K562 (cell line): ENCODE measurements around the gene BBLN. TPM values are rescaled to one million over a fixed set of nuclear protein-coding genes. Genes with fewer than 3 reads are reported as not detected.

Source experiments
- ATAC-seq: fragments of 200-7000 bp; cut with Tn5 transposase; 3 replicates; pipeline ENCODE4 v1.9.1; 2020; ENCODE audit warnings: moderate library complexity
- BruUV-seq: library from RNA; stranded (reverse); fragments of 400-500 nt; replicated peaks from 2 replicates; lab custom pipeline; 2021; lab: Mats Ljungman, UMichigan
- CTCF ChIA-PET: fragments of 300-600 bp; formaldehyde crosslinking; extraction: SDS; loops from one replicate; lab custom pipeline; 2021; ENCODE audit warnings: low intra/inter-chr PET ratio; lab: Yijun Ruan, JAX
- POLR2A ChIA-PET: fragments of 300-600, 350-650 bp; sonication (Branson Sonifier 250); formaldehyde crosslinking; extraction: SDS; loops from one replicate; lab custom pipeline; 2021; ENCODE audit warnings: antibody characterized with exemption, inconsistent platforms; lab: Yijun Ruan, JAX
- DNase-seq, 4 experiments: peaks; one replicate each; pipeline versions ENCODE4 v3.0.0 to v3.0.0-alpha.2; 2011 to 2018; ENCODE audit warnings: low spot score in 3 of 4, mixed read lengths in 3 of 4; ENCODE audit errors: extremely low read depth in 1 of 4
- FAIRE-seq: peaks from 2 replicates; lab custom pipeline; 2011; peaks lifted over from hg19 to GRCh38; lab: Jason Lieb, UNC
- H2AFZ ChIP-seq: 2 replicates; pipeline ENCODE4 v1.6.0; 2011; ENCODE audit warnings: low read depth, low read length, control low read depth, inconsistent platforms
- H3K27ac ChIP-seq: fragments of 200-600 bp; 3 replicates; pipeline ENCODE4 v1.8.0; 2011; ENCODE audit warnings: low read depth, mild to moderate bottlenecking, control low read depth, inconsistent platforms, low read length, moderate library complexity, mixed read lengths; ENCODE audit errors: extremely low read depth
- H3K27me3 ChIP-seq, 2 experiments: fragments of 300-600 bp in 1 of 2; 2 replicates in 1 of 2; 3 replicates in 1 of 2; pipeline versions ENCODE4 v1.6.0 to v1.8.0; 2011; ENCODE audit warnings: inconsistent platforms in 2 of 2, low read length in 2 of 2, mild to moderate bottlenecking in 1 of 2, mixed read lengths in 1 of 2, moderate library complexity in 1 of 2; ENCODE audit not compliant: control insufficient read depth in 2 of 2, insufficient read depth in 2 of 2
- H3K36me3 ChIP-seq: fragments of 300-600 bp; 3 replicates; pipeline ENCODE4 v1.8.0; 2011; ENCODE audit warnings: mild to moderate bottlenecking, low read length, inconsistent platforms; ENCODE audit not compliant: control insufficient read depth, insufficient read depth
- H3K4me1 ChIP-seq, 2 experiments: fragments of 200-600 bp in 1 of 2; replicated peaks in 1 of 2; 2 replicates in 1 of 2; 3 replicates in 1 of 2; pipeline versions ENCODE4 v1.5.1 to v1.8.0; 2011; ENCODE audit warnings: inconsistent platforms in 2 of 2, low read length in 2 of 2, mild to moderate bottlenecking in 1 of 2, mixed read lengths in 1 of 2, moderate library complexity in 1 of 2; ENCODE audit not compliant: control insufficient read depth in 2 of 2, insufficient read depth in 2 of 2
- H3K4me2 ChIP-seq: 2 replicates; pipeline ENCODE4 v1.6.1; 2011; ENCODE audit warnings: low read length, control low read depth, inconsistent platforms, mixed read lengths; ENCODE audit not compliant: insufficient read depth
- H3K4me3 ChIP-seq: fragments of 200-600 bp; sonication (generic), shearing (Covaris generic); 2 replicates; pipeline ENCODE4 v1.5.1; 2016; ENCODE audit warnings: control low read depth, inconsistent platforms
- H3K79me2 ChIP-seq: fragments of 200-600 bp; 3 replicates; pipeline ENCODE4 v1.8.0; 2011; ENCODE audit warnings: low read length, inconsistent platforms; ENCODE audit not compliant: control insufficient read depth, insufficient read depth
- H3K9ac ChIP-seq, 2 experiments: 2 replicates each; pipeline versions ENCODE4 v1.6.0 to v1.6.1; 2011; ENCODE audit warnings: low read depth in 2 of 2, low read length in 2 of 2, control low read depth in 1 of 2, inconsistent platforms in 1 of 2, mild to moderate bottlenecking in 1 of 2, mixed read lengths in 1 of 2; ENCODE audit not compliant: insufficient read depth in 1 of 2
- H3K9me1 ChIP-seq: one replicate; pipeline ENCODE4 v1.6.0; 2011; ENCODE audit warnings: inconsistent platforms, mild to moderate bottlenecking, low read length, moderate library complexity; ENCODE audit not compliant: control insufficient read depth, insufficient read depth
- H3K9me3 ChIP-seq: replicated peaks from 2 replicates; pipeline ENCODE4 v1.5.1; 2011; ENCODE audit warnings: low read depth, low read length, inconsistent platforms; ENCODE audit not compliant: control insufficient read depth, insufficient read depth
- H4K20me1 ChIP-seq: replicated peaks from 2 replicates; pipeline ENCODE4 v1.6.1; 2011; ENCODE audit warnings: low read length, inconsistent platforms, mixed read lengths; ENCODE audit not compliant: control insufficient read depth, insufficient read depth
- BCOR ChIP-seq: fragments of 450-650 bp; IDR thresholded peaks from 2 replicates; pipeline ENCODE4 v1.6.1; 2016
- BRF1 ChIP-seq: IDR thresholded peaks from 3 replicates; pipeline ENCODE4 v1.6.1; 2011; ENCODE audit warnings: borderline replicate concordance, mild to moderate bottlenecking; ENCODE audit not compliant: insufficient read length; ENCODE audit errors: extremely low read depth
- CBX3 ChIP-seq, 2 experiments: IDR thresholded peaks; 1 replicate in 1 of 2; 2 replicates in 1 of 2; pipeline ENCODE4 v1.6.1; 2012; ENCODE audit warnings: inconsistent platforms in 2 of 2, low read length in 2 of 2, borderline replicate concordance in 1 of 2, control low read depth in 1 of 2
- CSDE1 ChIP-seq, 2 experiments: fragments of 450-650 bp; IDR thresholded peaks; 2 replicates each; pipeline ENCODE4 v1.6.1; 2016; ENCODE audit warnings: mild to moderate bottlenecking in 1 of 2
- MCM5 ChIP-seq: fragments of 450-650 bp; IDR thresholded peaks from 2 replicates; pipeline ENCODE4 v1.6.1; 2016; ENCODE audit warnings: low read depth
- TAF15 ChIP-seq: fragments of 200-400 bp; formaldehyde crosslinking; IDR thresholded peaks from 2 replicates; pipeline ENCODE4 v1.6.1; 2017; ENCODE audit warnings: mild to moderate bottlenecking, low read depth, low read length, moderate library complexity
- ZFP36 ChIP-seq: fragments of 150-350 bp; IDR thresholded peaks from 2 replicates; pipeline ENCODE4 v1.6.1; 2018; ENCODE audit warnings: low read length, low read depth; ENCODE audit not compliant: partially characterized antibody
- ZNF436 ChIP-seq: fragments of 250-450, 450-650 bp; sonication (Bioruptor Pico); formaldehyde crosslinking; IDR thresholded peaks from 2 replicates; pipeline ENCODE4 v1.7.0; 2020; ENCODE audit warnings: mild to moderate bottlenecking
- ZNF449 ChIP-seq: fragments of 250-450 bp; sonication (Bioruptor Pico); IDR thresholded peaks from 2 replicates; pipeline ENCODE4 v1.8.0; 2022; ENCODE audit warnings: moderate library complexity, mild to moderate bottlenecking, inconsistent platforms
- ZNF780A ChIP-seq: fragments of 250-450 bp; sonication (Bioruptor Pico); IDR thresholded peaks from 2 replicates; pipeline ENCODE4 v1.5.0; 2021; ENCODE audit warnings: mild to moderate bottlenecking
- WGBS: fragments of 100-300 bp; shearing (Covaris generic); methylation state at CpG from one replicate; pipeline ENCODE4 v1.1.6; 2016; ENCODE audit warnings: low coverage, mixed read lengths; ENCODE audit not compliant: insufficient coverage; ENCODE audit errors: missing lambda C conversion rate; 5-methylcytosine and 5-hydroxymethylcytosine counted together
- in situ Hi-C: fragments of 300-500 bp; cut with MboI; formaldehyde crosslinking; loops from 4 replicates; pipeline ENCODE4 v1.15.0; 2018; ENCODE audit warnings: inconsistent platforms, mixed read lengths
- intact Hi-C: fragments of 100-400 bp; cut with micrococcal nuclease; formaldehyde crosslinking; loops from 2 replicates; pipeline ENCODE4 v1.14.2; 2022
- polyA plus RNA-seq, 8 experiments: library from polyadenylated mRNA; depleted of rRNA in 4 of 8; stranded (reverse) in 5 of 8; unstranded in 3 of 8; fragments of >200 nt; fragmentation: Nextera tagmentation in 2 of 8; fragmentation: Illumina TruSeq in 1 of 8; extraction: Ambion mirVana in 2 of 8; extraction: Trizol in 1 of 8; gene quantifications; 2 replicates each; pipeline versions ENCODE4 v1.2.1 to v1.2.3, GENCODE V29; 2011 to 2014; ENCODE audit warnings: inconsistent platforms in 1 of 8, missing spikeins in 1 of 8
- total RNA-seq, 7 experiments: library from RNA; depleted of rRNA in 6 of 7; stranded (reverse); fragments of >200 nt in 6 of 7; fragmentation: Illumina TruSeq in 2 of 7; extraction: Trizol in 2 of 7; gene quantifications; 2 replicates each; pipeline versions ENCODE4 v1.2.1 to v1.2.3, GENCODE V29; 2011 to 2021; ENCODE audit warnings: low replicate concordance in 1 of 7

The BBLN gene
- total and polyA plus RNA-seq, 9 of the 15 experiments (the other 6 are each of a cell fraction or from before 2014, with no cell fraction given), result 4.2 to 331 (median 87.1) TPM

- peak; percentile 45 for TF ChIP-seq ZFP36
- no peak for TF ChIP-seq ZNF449 (CRISPR knock-in tag)
Measured at GRCh38 chr9:128166169-128166568, 6.1 kb downstream of the BBLN start (continued).

GRCh38 chr9:128167209-128167608 is 7.1 kb downstream of the BBLN start:
- BruUV-seq, result no TSS peak
- no peak overlapping the region for H3K4me2 ChIP-seq
- ATAC-seq, result no peak
- 97% methylated on average over 4 of the region's 4 CpGs for WGBS
- no peaks in the 10 kb centered on the region for H3K9me1 ChIP-seq
- in situ Hi-C loops (no loop called here), intact Hi-C loops (no loop called here)
- POLR2A ChIA-PET, result interaction anchor here (0.6 to 11.0 kb wide), 8 partner anchors 8 to 735 kb away, joined by 3 to 155 read pairs (median 4); no protein-coding TSS in a partner anchor
- H3K36me3 ChIP-seq, result peaks cover 82% of the 10 kb centered on the region
- H3K27ac ChIP-seq, result no peak overlapping the region
- H3K9ac ChIP-seq, result peak overlapping the region in 1 of 2 experiments; percentile 2; a peak in 1 of 4 replicates
- no peaks in the 10 kb centered on the region for H3K9me3 ChIP-seq
- no peak for DNase-seq
- TF ChIP-seq CBX3 (IDR thresholded peaks at IDR 0.05; ENCODE audit: borderline replicate concordance in 1 of 2, low read length in 2 of 2) (no peak), BRF1 (no peak), ZNF436 (CRISPR knock-in tag) (peak; percentile 69), ZNF780A (CRISPR knock-in tag) (no peak), BCOR (0 out of 2 replicates have a peak, but pooled peaks have one; percentile 40), TAF15 (no peak), ZFP36 (peak; percentile 97), CSDE1 (IDR thresholded peaks at IDR 0.05) (no peak), MCM5 (no peak)
- H3K79me2 ChIP-seq, result peaks cover 5% of the 10 kb centered on the region; the same call in 1 of the 3 replicates
- CTCF ChIA-PET, result no interaction called here
- H3K27me3 ChIP-seq, result no peaks in the 10 kb centered on the region
- peaks cover 0 to 23% of the 10 kb centered on the region in 2 experiments; a peak in 3 of 5 replicates for H3K4me1 ChIP-seq
- no peak overlapping the region for H2AFZ ChIP-seq
- no peak for FAIRE-seq
- no peak overlapping the region for H3K4me3 ChIP-seq
- peaks cover 20% of the 10 kb centered on the region; the same call in 1 of the 2 replicates for H4K20me1 ChIP-seq
